Right lobe of liver (tissue), 4 donors: ENCODE data around the gene PROKR1.
"Not testable (repeated sequence)": the region's sequence is repeated elsewhere in the genome, so short reads cannot be mapped to it uniquely, and the experiment has no call there.

ENCODE experiments used
- POLR2A ChIP-seq: fragments of 450-650 bp; IDR thresholded peaks from one replicate; pipeline ENCODE4 v1.6.1; 2017; ENCODE audit warnings: antibody characterized with exemption, mild to moderate bottlenecking
- TF ChIP-seq, protein P1 (sequence below), 4 donors: fragments of 200-600 bp in 3 of 4; fragments of 450-650 bp in 1 of 4; IDR thresholded peaks; one replicate each; pipeline versions ENCODE4 v1.5.1 to v1.8.0; 2016 to 2022; ENCODE audit warnings: antibody characterized with exemption in 4 of 4, mild to moderate bottlenecking in 2 of 4
- donor health status: DM: no; HTN: no; CAD: no.
- donor health status: DM: no; HTN: no; CAD: no.
- donor health status: DM: no; HTN: yes; CAD: no.

DNA sequence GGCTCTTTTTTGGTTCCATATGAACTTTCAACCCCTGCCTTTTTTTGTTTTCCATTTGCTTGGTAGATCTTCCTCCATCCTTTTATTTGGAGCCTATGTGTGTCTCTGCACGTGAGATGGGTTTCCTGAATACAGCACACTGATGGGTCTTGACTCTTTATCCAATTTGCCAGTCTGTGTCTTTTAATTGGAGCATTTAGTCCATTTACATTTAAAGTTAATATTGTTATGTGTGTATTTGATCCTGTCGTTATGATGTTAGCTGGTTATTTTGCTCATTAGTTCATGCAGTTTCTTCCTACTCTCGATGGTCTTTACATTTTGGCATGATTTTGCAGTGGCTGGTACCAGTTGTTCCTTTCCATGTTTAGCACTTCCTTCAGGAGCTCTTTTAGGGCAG, 34.5 kb downstream of the PROKR1 start:
- TF ChIP-seq, protein P1, sequence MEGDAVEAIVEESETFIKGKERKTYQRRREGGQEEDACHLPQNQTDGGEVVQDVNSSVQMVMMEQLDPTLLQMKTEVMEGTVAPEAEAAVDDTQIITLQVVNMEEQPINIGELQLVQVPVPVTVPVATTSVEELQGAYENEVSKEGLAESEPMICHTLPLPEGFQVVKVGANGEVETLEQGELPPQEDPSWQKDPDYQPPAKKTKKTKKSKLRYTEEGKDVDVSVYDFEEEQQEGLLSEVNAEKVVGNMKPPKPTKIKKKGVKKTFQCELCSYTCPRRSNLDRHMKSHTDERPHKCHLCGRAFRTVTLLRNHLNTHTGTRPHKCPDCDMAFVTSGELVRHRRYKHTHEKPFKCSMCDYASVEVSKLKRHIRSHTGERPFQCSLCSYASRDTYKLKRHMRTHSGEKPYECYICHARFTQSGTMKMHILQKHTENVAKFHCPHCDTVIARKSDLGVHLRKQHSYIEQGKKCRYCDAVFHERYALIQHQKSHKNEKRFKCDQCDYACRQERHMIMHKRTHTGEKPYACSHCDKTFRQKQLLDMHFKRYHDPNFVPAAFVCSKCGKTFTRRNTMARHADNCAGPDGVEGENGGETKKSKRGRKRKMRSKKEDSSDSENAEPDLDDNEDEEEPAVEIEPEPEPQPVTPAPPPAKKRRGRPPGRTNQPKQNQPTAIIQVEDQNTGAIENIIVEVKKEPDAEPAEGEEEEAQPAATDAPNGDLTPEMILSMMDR (IDR thresholded peaks at IDR 0.05): not testable (repeated sequence)
- TF ChIP-seq POLR2A: not testable (repeated sequence)
